HEK293 (cell line): ENCODE measurements around the gene PPFIBP1.

ENCODE experiments used
- CTCF ChIA-PET: fragments of 350-600 bp; formaldehyde crosslinking; extraction: SDS; loops from one replicate; lab custom pipeline; 2021; ENCODE audit warnings: antibody characterized with exemption; lab: Yijun Ruan, JAX
- POLR2A ChIA-PET: fragments of 300-600 bp; formaldehyde crosslinking; extraction: SDS; loops from one replicate; lab custom pipeline; 2020; ENCODE audit warnings: antibody characterized with exemption, inconsistent platforms; lab: Yijun Ruan, JAX
- H3K27ac ChIP-seq: fragments of 200-500 bp; sonication (Bioruptor generic); 2 replicates; pipeline ENCODE4 v1.5.1; 2014; ENCODE audit warnings: low read depth, low read length, control low read depth, inconsistent platforms; ENCODE audit errors: extremely low read depth
- H3K36me3 ChIP-seq, 2 experiments: fragments of 200-500 bp in 1 of 2; sonication (Bioruptor generic) in 1 of 2; 1 replicate in 1 of 2; 2 replicates in 1 of 2; pipeline ENCODE4 v1.5.1; 2014 to 2017; ENCODE audit warnings: inconsistent platforms in 2 of 2, low read length in 2 of 2; ENCODE audit not compliant: control insufficient read depth in 2 of 2, insufficient read depth in 1 of 2
- H3K4me1 ChIP-seq: fragments of 200-500 bp; sonication (Bioruptor generic); 2 replicates; pipeline ENCODE4 v1.5.1; 2014; ENCODE audit warnings: mild to moderate bottlenecking, low read length, inconsistent platforms; ENCODE audit not compliant: control insufficient read depth, insufficient read depth
- H3K4me3 ChIP-seq: 2 replicates; pipeline ENCODE4 v1.5.1; 2011; ENCODE audit warnings: low read depth, mild to moderate bottlenecking, control low read depth, low read length, moderate library complexity
- H3K9me3 ChIP-seq: fragments of 200-500 bp; sonication (Bioruptor generic); 2 replicates; pipeline ENCODE4 v1.5.1; 2014; ENCODE audit warnings: low read depth, low read length, inconsistent platforms; ENCODE audit not compliant: control insufficient read depth, insufficient read depth
- GLI2 ChIP-seq: fragments of 450-650 bp; formaldehyde crosslinking; IDR thresholded peaks from 2 replicates; pipeline ENCODE4; 2017; ENCODE audit warnings: missing biosample characterization, missing genetic modification characterization, low read depth, borderline replicate concordance
- KLF9 ChIP-seq: fragments of 450-650 bp; formaldehyde crosslinking; IDR thresholded peaks from 2 replicates; pipeline ENCODE4 v1.5.1; 2016; ENCODE audit warnings: missing biosample characterization, missing genetic modification characterization, low read depth
- SCRT2 ChIP-seq: fragments of 450-650 bp; formaldehyde crosslinking; IDR thresholded peaks from 2 replicates; pipeline ENCODE4 v1.5.1; 2016; ENCODE audit warnings: missing biosample characterization, missing genetic modification characterization
- WT1 ChIP-seq: fragments of 450-650 bp; formaldehyde crosslinking; IDR thresholded peaks from 2 replicates; pipeline ENCODE4 v1.5.1; 2016; ENCODE audit warnings: missing biosample characterization, missing genetic modification characterization
- ZBTB20 ChIP-seq: fragments of 450-650 bp; formaldehyde crosslinking; IDR thresholded peaks from 2 replicates; pipeline ENCODE4 v1.5.1; 2016; ENCODE audit warnings: missing biosample characterization, missing genetic modification characterization
- ZBTB48 ChIP-seq: fragments of 450-650 bp; formaldehyde crosslinking; IDR thresholded peaks from 2 replicates; pipeline ENCODE4 v1.5.1; 2016; ENCODE audit warnings: missing biosample characterization, missing genetic modification characterization
- ZBTB6 ChIP-seq: fragments of 450-650 bp; formaldehyde crosslinking; IDR thresholded peaks from 2 replicates; pipeline ENCODE4 v1.5.1; 2017; ENCODE audit warnings: missing biosample characterization, missing genetic modification characterization
- ZNF157 ChIP-seq: fragments of 450-650 bp; formaldehyde crosslinking; IDR thresholded peaks from 2 replicates; pipeline ENCODE4 v1.5.1; 2016; ENCODE audit warnings: missing biosample characterization, missing genetic modification characterization
- ZNF174 ChIP-seq: fragments of 450-650 bp; formaldehyde crosslinking; IDR thresholded peaks from 2 replicates; pipeline ENCODE4 v1.5.0; 2017; ENCODE audit warnings: missing biosample characterization, mild to moderate bottlenecking, missing genetic modification characterization
- ZNF2 ChIP-seq: fragments of 450-650 bp; formaldehyde crosslinking; IDR thresholded peaks from 2 replicates; pipeline ENCODE4 v1.5.1; 2016; ENCODE audit warnings: missing biosample characterization, missing genetic modification characterization
- ZNF239 ChIP-seq: fragments of 450-650 bp; formaldehyde crosslinking; IDR thresholded peaks from 2 replicates; pipeline ENCODE4 v1.5.1; 2016; ENCODE audit warnings: missing biosample characterization, missing genetic modification characterization
- ZNF394 ChIP-seq: fragments of 450-650 bp; formaldehyde crosslinking; IDR thresholded peaks from 2 replicates; pipeline ENCODE4 v1.5.1; 2016; ENCODE audit warnings: missing biosample characterization, missing genetic modification characterization, mild to moderate bottlenecking, moderate library complexity, borderline replicate concordance
- ZNF423 ChIP-seq: fragments of 450-650 bp; formaldehyde crosslinking; IDR thresholded peaks from 2 replicates; pipeline ENCODE4 v1.5.1; 2016; ENCODE audit warnings: missing biosample characterization, missing genetic modification characterization
- ZNF510 ChIP-seq: fragments of 450-650 bp; formaldehyde crosslinking; IDR thresholded peaks from 2 replicates; pipeline ENCODE4 v1.5.1; 2018; ENCODE audit warnings: mild to moderate bottlenecking, missing genetic modification characterization, missing biosample characterization; ENCODE audit not compliant: insufficient replicate concordance
- ZNF560 ChIP-seq: fragments of 450-650 bp; formaldehyde crosslinking; IDR thresholded peaks from 2 replicates; pipeline ENCODE4 v1.5.1; 2017; ENCODE audit warnings: missing biosample characterization, missing genetic modification characterization, borderline replicate concordance
- ZNF670 ChIP-seq: fragments of 450-650 bp; formaldehyde crosslinking; IDR thresholded peaks from 2 replicates; pipeline ENCODE4 v1.5.1; 2016; ENCODE audit warnings: missing biosample characterization, missing genetic modification characterization, low read depth
- ZNF768 ChIP-seq: fragments of 450-650 bp; formaldehyde crosslinking; IDR thresholded peaks from 2 replicates; pipeline ENCODE4 v1.5.1; 2018; ENCODE audit warnings: missing biosample characterization, mild to moderate bottlenecking, missing genetic modification characterization
- ZSCAN30 ChIP-seq: fragments of 450-650 bp; IDR thresholded peaks from 2 replicates; pipeline ENCODE4 v1.5.1; 2018; ENCODE audit warnings: missing biosample characterization, mild to moderate bottlenecking, missing genetic modification characterization, moderate library complexity
- TF ChIP-seq, protein P1 (sequence below): fragments of 450-650 bp; formaldehyde crosslinking; IDR thresholded peaks from 2 replicates; pipeline ENCODE4 v1.5.1; 2016; ENCODE audit warnings: missing biosample characterization, missing genetic modification characterization
- TF ChIP-seq, protein P2 (sequence below): sonication (generic); formaldehyde crosslinking; IDR thresholded peaks from 2 replicates; pipeline ENCODE4 v1.8.1; 2022; ENCODE audit warnings: mild to moderate bottlenecking, moderate library complexity, missing genetic modification reagents
- TF ChIP-seq, protein P3 (sequence below): fragments of 450-650 bp; formaldehyde crosslinking; IDR thresholded peaks from 2 replicates; pipeline ENCODE4 v1.5.1; 2016; ENCODE audit warnings: missing biosample characterization, missing genetic modification characterization
- TF ChIP-seq, protein P4 (sequence below): fragments of 450-650 bp; formaldehyde crosslinking; IDR thresholded peaks from 2 replicates; pipeline ENCODE4 v1.5.1; 2016; ENCODE audit warnings: missing biosample characterization, missing genetic modification characterization

The PPFIBP1 gene

DNA sequence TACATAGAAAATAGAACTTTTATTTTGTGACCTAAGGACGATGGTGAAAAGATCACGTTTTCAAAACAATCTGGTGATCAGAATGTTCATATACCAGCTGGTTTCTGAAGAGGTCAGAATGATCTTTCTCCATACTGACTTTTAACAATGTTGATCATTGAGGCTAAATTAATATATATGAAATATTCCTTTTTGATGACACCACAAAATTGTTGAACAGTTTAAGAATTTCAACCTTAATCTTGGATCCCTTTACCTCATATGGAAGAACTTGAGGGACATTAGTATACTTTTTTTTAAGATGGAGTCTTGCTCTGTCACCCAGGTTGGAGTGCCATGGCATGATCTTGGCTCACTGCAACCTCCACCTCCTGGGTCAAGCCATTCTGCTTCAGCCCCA, 169.4 kb downstream of the PPFIBP1 start (continued):
- TF ChIP-seq, protein P1, sequence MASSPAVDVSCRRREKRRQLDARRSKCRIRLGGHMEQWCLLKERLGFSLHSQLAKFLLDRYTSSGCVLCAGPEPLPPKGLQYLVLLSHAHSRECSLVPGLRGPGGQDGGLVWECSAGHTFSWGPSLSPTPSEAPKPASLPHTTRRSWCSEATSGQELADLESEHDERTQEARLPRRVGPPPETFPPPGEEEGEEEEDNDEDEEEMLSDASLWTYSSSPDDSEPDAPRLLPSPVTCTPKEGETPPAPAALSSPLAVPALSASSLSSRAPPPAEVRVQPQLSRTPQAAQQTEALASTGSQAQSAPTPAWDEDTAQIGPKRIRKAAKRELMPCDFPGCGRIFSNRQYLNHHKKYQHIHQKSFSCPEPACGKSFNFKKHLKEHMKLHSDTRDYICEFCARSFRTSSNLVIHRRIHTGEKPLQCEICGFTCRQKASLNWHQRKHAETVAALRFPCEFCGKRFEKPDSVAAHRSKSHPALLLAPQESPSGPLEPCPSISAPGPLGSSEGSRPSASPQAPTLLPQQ, result no peak
- TF ChIP-seq KLF9, result no peak
- TF ChIP-seq ZNF510, result no peak
- TF ChIP-seq ZSCAN30 (tag by site-specific recombination), result no peak
- TF ChIP-seq ZNF239 (tag by site-specific recombination), result no peak

DNA sequence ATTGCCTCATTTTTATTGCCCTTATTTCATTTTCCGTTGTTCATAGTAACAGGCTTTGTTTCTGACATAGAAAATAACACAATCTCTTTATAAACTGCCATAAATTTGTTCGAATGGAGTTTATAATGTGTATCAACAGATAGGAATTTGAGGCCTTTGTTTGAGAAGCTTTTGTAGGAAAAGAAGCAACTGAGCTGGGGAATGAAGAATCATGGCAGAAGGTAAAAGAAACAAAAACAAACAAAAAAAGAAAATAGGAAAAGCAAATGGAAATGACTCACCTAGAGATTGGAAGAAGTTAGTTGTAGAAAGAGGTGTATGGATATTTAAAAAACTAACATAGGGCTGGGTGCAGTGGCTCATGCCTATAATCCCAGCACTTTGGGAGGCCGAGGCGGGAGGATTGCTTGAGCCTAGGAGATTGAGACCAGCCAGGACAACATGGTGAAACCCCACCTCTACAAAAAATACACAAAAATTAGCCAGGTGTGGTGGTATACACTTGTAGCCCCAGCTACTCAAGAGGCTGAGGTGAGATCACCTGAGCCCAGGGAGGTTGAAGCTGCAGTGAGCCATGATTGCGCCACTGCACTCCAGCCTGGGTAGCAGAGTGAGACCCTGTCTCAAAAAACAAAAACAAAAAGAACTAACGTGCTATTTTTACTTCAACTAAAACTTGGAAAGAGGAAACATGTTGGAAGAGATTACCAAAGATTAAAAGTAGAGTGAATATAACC, 171.7 kb downstream of the PPFIBP1 start:
- Histone ChIP-seq H3K4me3 (no peak overlapping the region), H3K36me3 (peaks cover 0 to 18% of the 10 kb centered on the region in 2 experiments; a peak in 2 of 3 replicates), H3K27ac (no peak overlapping the region), H3K4me1 (no peaks in the 10 kb centered on the region)
- CTCF ChIA-PET, result interaction anchor here (0.7 kb wide), 2 partner anchors 22 to 1219 kb away, joined by 3 to 4 read pairs; no protein-coding TSS in a partner anchor
- no peak for TF ChIP-seq WT1
- TF ChIP-seq ZNF2 (tag by site-specific recombination), result no peak
- no peak for TF ChIP-seq ZBTB6 (tag by site-specific recombination)
- no peak for TF ChIP-seq SCRT2 (tag by site-specific recombination)
- TF ChIP-seq ZBTB48, result no peak
- TF ChIP-seq ZNF157 (tag by site-specific recombination), result no peak
- TF ChIP-seq, protein P2, sequence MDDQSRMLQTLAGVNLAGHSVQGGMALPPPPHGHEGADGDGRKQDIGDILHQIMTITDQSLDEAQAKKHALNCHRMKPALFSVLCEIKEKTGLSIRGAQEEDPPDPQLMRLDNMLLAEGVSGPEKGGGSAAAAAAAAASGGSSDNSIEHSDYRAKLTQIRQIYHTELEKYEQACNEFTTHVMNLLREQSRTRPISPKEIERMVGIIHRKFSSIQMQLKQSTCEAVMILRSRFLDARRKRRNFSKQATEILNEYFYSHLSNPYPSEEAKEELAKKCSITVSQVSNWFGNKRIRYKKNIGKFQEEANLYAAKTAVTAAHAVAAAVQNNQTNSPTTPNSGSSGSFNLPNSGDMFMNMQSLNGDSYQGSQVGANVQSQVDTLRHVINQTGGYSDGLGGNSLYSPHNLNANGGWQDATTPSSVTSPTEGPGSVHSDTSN, result no peak
- no peak for TF ChIP-seq GLI2
- no peak for TF ChIP-seq ZNF670 (tag by site-specific recombination)
- no peak for TF ChIP-seq ZBTB20 (tag by site-specific recombination)
- no peak for TF ChIP-seq ZNF423
- TF ChIP-seq, protein P3, sequence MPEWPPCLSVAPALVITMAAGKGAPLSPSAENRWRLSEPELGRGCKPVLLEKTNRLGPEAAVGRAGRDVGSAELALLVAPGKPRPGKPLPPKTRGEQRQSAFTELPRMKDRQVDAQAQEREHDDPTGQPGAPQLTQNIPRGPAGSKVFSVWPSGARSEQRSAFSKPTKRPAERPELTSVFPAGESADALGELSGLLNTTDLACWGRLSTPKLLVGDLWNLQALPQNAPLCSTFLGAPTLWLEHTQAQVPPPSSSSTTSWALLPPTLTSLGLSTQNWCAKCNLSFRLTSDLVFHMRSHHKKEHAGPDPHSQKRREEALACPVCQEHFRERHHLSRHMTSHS (tag by site-specific recombination), result no peak
- no peak for TF ChIP-seq ZNF394 (tag by site-specific recombination)
- no peak for TF ChIP-seq ZNF174
- no peak for TF ChIP-seq ZNF560 (tag by site-specific recombination)
- TF ChIP-seq ZNF768, result no peak
- TF ChIP-seq, protein P4, sequence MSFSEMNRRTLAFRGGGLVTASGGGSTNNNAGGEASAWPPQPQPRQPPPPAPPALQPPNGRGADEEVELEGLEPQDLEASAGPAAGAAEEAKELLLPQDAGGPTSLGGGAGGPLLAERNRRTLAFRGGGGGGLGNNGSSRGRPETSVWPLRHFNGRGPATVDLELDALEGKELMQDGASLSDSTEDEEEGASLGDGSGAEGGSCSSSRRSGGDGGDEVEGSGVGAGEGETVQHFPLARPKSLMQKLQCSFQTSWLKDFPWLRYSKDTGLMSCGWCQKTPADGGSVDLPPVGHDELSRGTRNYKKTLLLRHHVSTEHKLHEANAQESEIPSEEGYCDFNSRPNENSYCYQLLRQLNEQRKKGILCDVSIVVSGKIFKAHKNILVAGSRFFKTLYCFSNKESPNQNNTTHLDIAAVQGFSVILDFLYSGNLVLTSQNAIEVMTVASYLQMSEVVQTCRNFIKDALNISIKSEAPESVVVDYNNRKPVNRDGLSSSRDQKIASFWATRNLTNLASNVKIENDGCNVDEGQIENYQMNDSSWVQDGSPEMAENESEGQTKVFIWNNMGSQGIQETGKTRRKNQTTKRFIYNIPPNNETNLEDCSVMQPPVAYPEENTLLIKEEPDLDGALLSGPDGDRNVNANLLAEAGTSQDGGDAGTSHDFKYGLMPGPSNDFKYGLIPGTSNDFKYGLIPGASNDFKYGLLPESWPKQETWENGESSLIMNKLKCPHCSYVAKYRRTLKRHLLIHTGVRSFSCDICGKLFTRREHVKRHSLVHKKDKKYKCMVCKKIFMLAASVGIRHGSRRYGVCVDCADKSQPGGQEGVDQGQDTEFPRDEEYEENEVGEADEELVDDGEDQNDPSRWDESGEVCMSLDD, result no peak
- TF ChIP-seq, all 188 proteins: peak for 0
- no peaks in the 10 kb centered on the region for H3K9me3 ChIP-seq
- POLR2A ChIA-PET, result interaction anchor here (0.6 to 0.7 kb wide), 2 partner anchors 15 to 172 kb away, joined by 3 to 5 read pairs; partner anchors contain the start of genes MRPS35 and PPFIBP1
